ENCODE measurements around the gene FAM50A. TPM values are rescaled to one million over a fixed set of nuclear protein-coding genes. Genes with fewer than 3 reads are reported as not detected.

Gene FAM50A
- total and polyA plus RNA-seq, 4 donors = 57.1 to 246 (median 100) TPM

DNA sequence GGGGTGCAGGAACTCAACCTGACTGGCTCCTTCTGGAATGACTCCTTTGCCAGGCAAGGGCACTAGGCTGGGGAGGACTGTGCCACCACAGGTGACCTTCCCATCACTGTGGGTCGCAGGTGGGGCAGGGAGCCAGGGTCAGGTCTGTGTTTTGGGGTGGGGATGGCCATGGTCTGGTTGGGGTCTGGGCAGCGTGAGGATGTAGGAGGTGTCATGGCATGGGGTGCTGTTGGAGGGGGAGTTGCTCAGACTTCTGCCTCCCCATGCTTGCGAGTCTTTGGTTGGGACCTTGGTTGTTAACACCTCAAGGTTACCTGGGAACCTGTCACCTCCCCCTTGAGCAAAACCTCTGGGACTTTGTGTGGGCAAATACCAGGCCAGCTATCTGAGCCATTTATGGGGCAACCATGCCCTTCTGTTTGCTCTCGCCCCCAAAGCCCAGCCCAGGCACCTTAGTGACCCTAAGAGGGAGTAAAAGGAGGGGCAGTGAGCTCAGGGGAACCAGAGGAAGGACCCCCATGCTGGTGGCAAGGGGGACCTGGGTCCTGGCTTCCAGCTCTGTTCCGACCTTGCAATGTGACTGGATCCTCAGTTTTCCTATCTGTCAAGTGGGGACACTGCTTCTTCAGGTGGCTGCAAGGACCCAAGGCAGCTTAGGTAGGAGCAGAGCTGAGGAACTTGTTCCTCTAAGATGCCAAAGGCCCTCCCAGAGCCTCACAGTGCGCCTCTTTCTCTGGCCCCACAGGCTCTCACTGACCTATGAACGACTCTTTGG lies 9.4 kb upstream of the FAM50A start:
- intact Hi-C loops (cut with DNase I) = no loop called here
- 81 to 90% methylated on average over 7 of the region's 7 CpGs for WGBS, 2 donors
- no peaks in the 10 kb centered on the region for H3K9me3 ChIP-seq (ENCODE audit: control insufficient read depth, low read length)
- H3K36me3 ChIP-seq (ENCODE audit: control insufficient read depth in 1 of 2, insufficient read depth in 2 of 2, low read length in 1 of 2) = peaks cover 0 to 2% of the 10 kb centered on the region in 2 donors
- H3K4me3 ChIP-seq (ENCODE audit: low read length in 2 of 2) = no peak overlapping the region
- ATAC-seq (ENCODE audit: low FRiP score) = no peak
- no peaks in the 10 kb centered on the region for H3K27me3 ChIP-seq (ENCODE audit: control insufficient read depth in 1 of 2, insufficient read depth in 2 of 2, low read length in 1 of 2)
- DNase-seq = no peak
- no peaks in the 10 kb centered on the region for H3K4me1 ChIP-seq (ENCODE audit: control insufficient read depth in 1 of 2, insufficient read depth in 2 of 2, low read length in 2 of 2)
- H3K27ac ChIP-seq (ENCODE audit: low read depth in 1 of 2, low read length in 2 of 2) = no peak overlapping the region

DNA sequence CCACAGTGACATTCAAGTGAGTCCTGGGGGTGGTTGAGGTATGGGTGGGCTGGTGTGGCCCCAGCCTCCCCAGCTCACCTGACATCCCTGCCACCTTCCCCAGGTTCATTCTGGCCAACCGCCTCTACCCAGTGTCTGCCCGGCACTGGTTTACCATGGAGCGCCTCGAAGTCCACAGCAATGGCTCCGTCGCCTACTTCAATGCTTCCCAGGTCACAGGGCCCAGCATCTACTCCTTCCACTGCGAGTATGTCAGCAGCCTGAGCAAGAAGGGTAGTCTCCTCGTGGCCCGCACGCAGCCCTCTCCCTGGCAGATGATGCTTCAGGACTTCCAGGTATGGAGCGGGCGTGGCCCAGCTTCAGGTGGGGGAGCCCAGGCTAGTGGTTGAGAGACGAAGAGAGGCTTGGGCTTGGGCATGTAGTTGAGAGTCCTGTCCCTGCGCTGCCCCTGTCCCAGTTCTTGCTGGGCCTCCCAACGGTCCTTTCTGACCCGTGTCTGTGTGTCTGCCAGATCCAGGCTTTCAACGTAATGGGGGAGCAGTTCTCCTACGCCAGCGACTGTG lies 8.7 kb upstream of the FAM50A start:
- no peak for DNase-seq
- intact Hi-C loops (cut with DNase I) = no loop called here
- WGBS, 2 donors = 94% methylated on average over 19 of the region's 19 CpGs
- Histone ChIP-seq H3K27ac (ENCODE audit: low read depth in 1 of 2, low read length in 2 of 2) (no peak overlapping the region), H3K9me3 (ENCODE audit: control insufficient read depth, low read length) (no peaks in the 10 kb centered on the region), H3K27me3 (ENCODE audit: control insufficient read depth in 1 of 2, insufficient read depth in 2 of 2, low read length in 1 of 2) (no peaks in the 10 kb centered on the region), H3K4me1 (ENCODE audit: control insufficient read depth in 1 of 2, insufficient read depth in 2 of 2, low read length in 2 of 2) (no peaks in the 10 kb centered on the region), H3K36me3 (ENCODE audit: control insufficient read depth in 1 of 2, insufficient read depth in 2 of 2, low read length in 1 of 2) (peaks cover 0 to 2% of the 10 kb centered on the region in 2 donors), H3K4me3 (ENCODE audit: low read length in 2 of 2) (no peak overlapping the region)
- ATAC-seq (ENCODE audit: low FRiP score) = no peak

DNA sequence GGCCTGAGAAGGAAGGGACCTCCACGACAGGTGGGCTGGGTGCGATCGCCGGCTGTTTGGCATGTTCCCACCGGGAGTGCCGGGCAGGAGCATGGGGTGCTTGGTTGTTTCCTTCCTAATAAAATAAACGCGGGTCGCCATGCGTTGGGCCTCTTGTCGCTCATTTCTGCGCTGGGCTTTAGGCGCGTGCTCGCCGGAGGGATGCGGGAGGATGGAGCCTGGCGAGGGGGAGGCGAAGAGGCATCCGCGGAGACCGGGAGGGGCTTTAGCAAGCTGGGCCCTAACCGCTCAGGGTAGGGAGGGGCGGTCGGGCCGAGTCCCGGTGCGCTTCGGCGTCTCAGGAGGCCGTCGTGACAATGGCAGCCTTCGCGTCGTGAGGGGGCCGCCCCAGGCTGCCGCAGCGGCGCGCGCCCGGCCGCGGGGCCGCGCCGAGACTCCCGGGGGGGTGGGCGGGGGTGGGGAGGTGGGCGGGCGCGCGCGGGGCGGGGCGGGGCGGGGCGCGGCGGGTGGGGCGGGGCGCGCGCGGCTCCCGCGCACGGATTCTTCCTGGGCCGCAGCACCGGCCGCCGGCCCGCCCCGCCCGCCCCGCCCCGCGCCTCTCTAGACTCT lies 7.5 kb upstream of the FAM50A start:
- DNase-seq (no peak), ATAC-seq (ENCODE audit: low FRiP score) (no peak)

DNA sequence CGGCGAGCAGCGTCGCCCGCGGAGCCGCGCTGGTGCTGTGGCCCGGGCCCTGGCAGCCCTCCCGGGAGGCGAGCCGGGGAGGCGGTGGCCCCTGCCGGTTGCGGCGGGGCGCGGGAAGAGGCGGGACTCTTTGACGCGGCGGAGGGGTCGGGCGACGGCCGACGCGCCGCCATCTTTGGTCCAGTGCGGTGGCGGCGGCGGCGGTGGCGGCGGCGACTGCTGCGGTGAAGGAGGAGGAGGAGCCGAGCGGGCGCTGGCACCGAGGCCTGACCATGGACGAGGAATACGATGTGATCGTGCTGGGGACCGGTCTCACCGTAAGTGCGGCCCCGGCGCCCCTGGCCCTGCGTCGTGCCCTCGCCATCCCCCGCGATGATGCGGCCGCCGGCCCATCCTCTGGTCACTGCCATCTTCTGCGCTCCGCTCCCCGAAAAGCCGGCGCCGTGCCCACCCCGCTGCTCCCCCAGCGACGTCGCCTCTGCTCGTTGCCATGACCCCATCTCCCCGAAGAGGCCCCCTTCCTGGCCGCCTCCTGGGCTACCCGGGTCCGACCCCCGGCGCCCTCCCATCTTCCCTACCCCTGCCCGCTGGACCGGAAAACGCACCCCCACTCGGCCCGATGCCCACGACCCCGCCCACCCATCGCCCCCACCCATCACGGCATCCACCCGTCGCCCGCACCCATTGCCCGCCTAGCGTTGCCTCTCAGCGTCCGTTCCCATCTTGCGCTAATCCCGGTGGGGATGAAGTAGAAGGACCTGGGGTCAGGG lies 6.8 kb upstream of the FAM50A start, which contains the start of gene GDI1:
Gene GDI1, plus strand, starts transcription at position 172 of the 770 bp plus-strand sequence. Its CDS starts 101 bp downstream, at position 273.
- Histone ChIP-seq H3K27ac (ENCODE audit: low read depth in 1 of 2, low read length in 2 of 2) (peak within 1 kb of the TSS; percentile 24 to 77), H3K4me1 (ENCODE audit: control insufficient read depth in 1 of 2, insufficient read depth in 2 of 2, low read length in 2 of 2) (no peaks in the 10 kb centered on the region), H3K27me3 (ENCODE audit: control insufficient read depth in 1 of 2, insufficient read depth in 2 of 2, low read length in 1 of 2) (no peaks in the 10 kb centered on the region), H3K36me3 (ENCODE audit: control insufficient read depth in 1 of 2, insufficient read depth in 2 of 2, low read length in 1 of 2) (peaks cover 0 to 3% of the 10 kb centered on the region in 2 donors), H3K9me3 (ENCODE audit: control insufficient read depth, low read length) (no peaks in the 10 kb centered on the region), H3K4me3 (ENCODE audit: low read length in 2 of 2) (peak within 1 kb of the TSS; percentile 51 to 79)
- intact Hi-C loops (cut with DNase I) = no loop called here
- ATAC-seq (ENCODE audit: low FRiP score) = peak; percentile 55
- WGBS, 2 donors = 1 to 30% methylated on average over 64 to 93 of the region's 93 CpGs
- peak in 1 of 2 donors; percentile 88 for DNase-seq

More for the DNA sequence above, 7.5 kb upstream of the FAM50A start:
- no peaks in the 10 kb centered on the region for H3K9me3 ChIP-seq (ENCODE audit: control insufficient read depth, low read length)
- H3K36me3 ChIP-seq (ENCODE audit: control insufficient read depth in 1 of 2, insufficient read depth in 2 of 2, low read length in 1 of 2) = peaks cover 0 to 2% of the 10 kb centered on the region in 2 donors
- WGBS, 2 donors = 3 to 29% methylated on average over 32 to 75 of the region's 78 CpGs
- H3K4me1 ChIP-seq (ENCODE audit: control insufficient read depth in 1 of 2, insufficient read depth in 2 of 2, low read length in 2 of 2) = no peaks in the 10 kb centered on the region
- H3K27me3 ChIP-seq (ENCODE audit: control insufficient read depth in 1 of 2, insufficient read depth in 2 of 2, low read length in 1 of 2) = no peaks in the 10 kb centered on the region
- peak overlapping the region; percentile 24 to 77 for H3K27ac ChIP-seq (ENCODE audit: low read depth in 1 of 2, low read length in 2 of 2)
- H3K4me3 ChIP-seq (ENCODE audit: low read length in 2 of 2) = peak overlapping the region; percentile 51 to 79
- intact Hi-C loops (cut with DNase I) = no loop called here

DNA sequence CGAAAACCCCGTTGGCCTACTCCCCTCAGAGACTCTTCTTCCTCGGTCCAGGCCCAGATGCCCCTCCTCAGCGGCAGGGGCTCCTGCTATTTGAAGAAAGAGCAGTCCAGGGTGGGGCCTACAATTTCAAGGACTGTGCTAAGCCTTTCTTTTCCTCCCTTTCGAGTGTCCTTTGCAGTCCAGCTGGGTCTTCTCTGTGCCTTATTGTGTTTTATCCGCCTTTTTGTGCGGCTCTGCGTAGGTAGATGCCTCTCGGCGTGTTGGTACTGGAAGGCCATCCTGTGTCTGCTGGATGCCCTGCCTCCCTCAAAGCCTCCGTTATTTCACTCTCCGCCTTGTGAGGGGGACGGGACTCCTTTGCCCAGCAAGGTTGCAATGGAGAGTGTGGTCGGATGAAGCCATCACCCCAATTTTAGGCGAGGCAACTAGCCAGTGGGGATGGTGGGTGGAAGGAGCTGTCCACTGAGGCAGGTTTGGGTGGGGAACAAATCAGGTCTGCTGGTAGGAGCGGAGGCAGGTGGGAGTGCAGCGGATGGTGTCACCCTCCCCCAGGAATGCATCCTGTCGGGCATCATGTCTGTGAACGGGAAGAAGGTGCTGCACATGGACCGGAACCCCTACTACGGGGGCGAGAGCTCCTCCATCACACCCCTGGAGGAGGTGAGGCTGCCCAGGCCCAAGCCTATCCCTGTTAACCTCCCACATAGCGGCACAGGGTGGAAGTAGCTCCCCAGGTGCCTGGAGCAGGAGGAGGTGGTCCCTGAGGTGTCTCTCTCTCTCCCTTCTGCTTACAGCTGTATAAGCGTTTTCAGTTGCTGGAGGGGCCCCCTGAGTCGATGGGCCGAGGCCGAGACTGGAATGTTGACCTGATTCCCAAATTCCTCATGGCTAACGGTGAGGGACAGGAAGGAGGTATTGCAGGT lies 5.7 kb upstream of the FAM50A start:
- H3K27ac ChIP-seq (ENCODE audit: low read depth in 1 of 2, low read length in 2 of 2) = no peak overlapping the region
- H3K4me1 ChIP-seq (ENCODE audit: control insufficient read depth in 1 of 2, insufficient read depth in 2 of 2, low read length in 2 of 2) = no peaks in the 10 kb centered on the region
- no peaks in the 10 kb centered on the region for H3K27me3 ChIP-seq (ENCODE audit: control insufficient read depth in 1 of 2, insufficient read depth in 2 of 2, low read length in 1 of 2)
- DNase-seq (no peak), ATAC-seq (ENCODE audit: low FRiP score) (no peak)
- intact Hi-C loops (cut with DNase I) = no loop called here
- peak overlapping the region; percentile 51 to 79 for H3K4me3 ChIP-seq (ENCODE audit: low read length in 2 of 2)
- H3K36me3 ChIP-seq (ENCODE audit: control insufficient read depth in 1 of 2, insufficient read depth in 2 of 2, low read length in 1 of 2) = peaks cover 0 to 1% of the 10 kb centered on the region in 2 donors
- 13 to 50% methylated on average over 28 of the region's 28 CpGs for WGBS, 2 donors
- H3K9me3 ChIP-seq (ENCODE audit: control insufficient read depth, low read length) = no peaks in the 10 kb centered on the region

DNA sequence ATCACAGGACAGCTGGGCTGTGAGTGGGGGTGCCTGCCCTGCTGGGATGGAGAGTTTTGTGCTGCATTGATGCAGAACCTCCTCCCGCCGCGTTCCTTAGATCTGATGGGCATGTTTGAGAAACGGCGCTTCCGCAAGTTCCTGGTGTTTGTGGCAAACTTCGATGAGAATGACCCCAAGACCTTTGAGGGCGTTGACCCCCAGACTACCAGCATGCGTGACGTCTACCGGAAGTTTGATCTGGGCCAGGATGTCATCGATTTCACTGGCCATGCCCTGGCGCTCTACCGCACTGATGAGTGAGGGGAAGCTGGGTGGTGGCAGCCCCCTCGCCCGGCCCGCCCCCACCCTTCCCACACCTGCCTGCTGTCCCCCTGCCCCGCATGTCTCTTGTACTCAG lies 4.1 kb upstream of the FAM50A start:
- Histone ChIP-seq H3K4me1 (ENCODE audit: control insufficient read depth in 1 of 2, insufficient read depth in 2 of 2, low read length in 2 of 2) (no peaks in the 10 kb centered on the region), H3K4me3 (ENCODE audit: low read length in 2 of 2) (no peak overlapping the region), H3K27ac (ENCODE audit: low read depth in 1 of 2, low read length in 2 of 2) (no peak overlapping the region), H3K27me3 (ENCODE audit: control insufficient read depth in 1 of 2, insufficient read depth in 2 of 2, low read length in 1 of 2) (no peaks in the 10 kb centered on the region), H3K36me3 (ENCODE audit: control insufficient read depth in 1 of 2, insufficient read depth in 2 of 2, low read length in 1 of 2) (peaks cover 0 to 1% of the 10 kb centered on the region in 2 donors), H3K9me3 (ENCODE audit: control insufficient read depth, low read length) (no peaks in the 10 kb centered on the region)
- WGBS, 2 donors = 86 to 87% methylated on average over 17 to 18 of the region's 18 CpGs
- ATAC-seq (ENCODE audit: low FRiP score) (no peak), DNase-seq (no peak)
- intact Hi-C loops (cut with DNase I) = no loop called here

DNA sequence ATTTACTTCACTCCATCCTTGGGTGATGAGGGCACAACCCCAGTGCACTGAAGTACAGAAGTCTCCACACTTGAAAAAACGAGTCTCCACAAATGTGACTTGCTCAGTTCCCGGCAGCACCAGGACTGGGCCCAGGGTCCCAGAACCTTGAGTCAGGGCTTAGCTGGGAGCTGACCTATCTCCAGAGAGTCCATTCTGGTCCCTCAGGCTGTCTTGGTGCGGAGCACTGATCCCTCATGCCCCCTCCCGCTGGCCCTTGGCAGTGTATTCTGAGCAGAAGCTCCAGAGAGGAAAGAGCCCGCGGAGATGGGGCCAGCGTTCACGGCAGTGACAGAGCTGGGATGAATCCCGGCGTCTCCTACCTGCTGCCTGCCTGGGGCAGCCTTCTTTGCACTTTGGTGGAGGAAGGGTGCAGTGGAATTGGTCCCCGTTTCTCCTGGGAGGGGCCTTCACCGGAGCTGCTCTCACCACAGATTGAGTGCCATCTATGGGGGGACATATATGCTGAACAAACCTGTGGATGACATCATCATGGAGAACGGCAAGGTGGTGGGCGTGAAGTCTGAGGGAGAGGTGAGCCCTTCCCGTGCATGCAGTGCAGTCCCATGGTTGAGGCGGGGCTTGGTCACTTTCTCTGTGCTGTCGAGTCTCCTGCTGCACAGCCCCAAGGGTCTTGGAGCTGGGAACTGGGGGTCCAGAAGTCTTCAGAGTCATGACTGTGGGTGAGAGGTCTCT lies 3.2 kb upstream of the FAM50A start:
- Histone ChIP-seq H3K4me1 (ENCODE audit: control insufficient read depth in 1 of 2, insufficient read depth in 2 of 2, low read length in 2 of 2) (no peaks in the 10 kb centered on the region), H3K9me3 (ENCODE audit: control insufficient read depth, low read length) (no peaks in the 10 kb centered on the region), H3K27ac (ENCODE audit: low read depth in 1 of 2, low read length in 2 of 2) (no peak overlapping the region), H3K36me3 (ENCODE audit: control insufficient read depth in 1 of 2, insufficient read depth in 2 of 2, low read length in 1 of 2) (peaks cover 0 to 1% of the 10 kb centered on the region in 2 donors), H3K4me3 (ENCODE audit: low read length in 2 of 2) (no peak overlapping the region), H3K27me3 (ENCODE audit: control insufficient read depth in 1 of 2, insufficient read depth in 2 of 2, low read length in 1 of 2) (no peaks in the 10 kb centered on the region)
- ATAC-seq (ENCODE audit: low FRiP score) (no peak), DNase-seq (no peak)
- intact Hi-C loops (cut with DNase I) = no loop called here
- WGBS, 2 donors = 76 to 81% methylated on average over 17 of the region's 17 CpGs

Data from aorta (tissue), 5 donors.